Stimulated activated CD4-positive, alpha-beta T cell treated with anti-CD3 and anti-CD28 coated beads, Interleukin-2, amount 100 ng/mL, for 24 hours (primary cell): ENCODE measurements around the gene SPHK1.
A peak's percentile ranks its signal among the peaks of the same experiment; 100 is the strongest.

Experiments used
- DNase-seq, 2 donors: peaks; one replicate each; pipeline ENCODE4 v3.0.0-alpha.2; 2020

Gene SPHK1

DNA sequence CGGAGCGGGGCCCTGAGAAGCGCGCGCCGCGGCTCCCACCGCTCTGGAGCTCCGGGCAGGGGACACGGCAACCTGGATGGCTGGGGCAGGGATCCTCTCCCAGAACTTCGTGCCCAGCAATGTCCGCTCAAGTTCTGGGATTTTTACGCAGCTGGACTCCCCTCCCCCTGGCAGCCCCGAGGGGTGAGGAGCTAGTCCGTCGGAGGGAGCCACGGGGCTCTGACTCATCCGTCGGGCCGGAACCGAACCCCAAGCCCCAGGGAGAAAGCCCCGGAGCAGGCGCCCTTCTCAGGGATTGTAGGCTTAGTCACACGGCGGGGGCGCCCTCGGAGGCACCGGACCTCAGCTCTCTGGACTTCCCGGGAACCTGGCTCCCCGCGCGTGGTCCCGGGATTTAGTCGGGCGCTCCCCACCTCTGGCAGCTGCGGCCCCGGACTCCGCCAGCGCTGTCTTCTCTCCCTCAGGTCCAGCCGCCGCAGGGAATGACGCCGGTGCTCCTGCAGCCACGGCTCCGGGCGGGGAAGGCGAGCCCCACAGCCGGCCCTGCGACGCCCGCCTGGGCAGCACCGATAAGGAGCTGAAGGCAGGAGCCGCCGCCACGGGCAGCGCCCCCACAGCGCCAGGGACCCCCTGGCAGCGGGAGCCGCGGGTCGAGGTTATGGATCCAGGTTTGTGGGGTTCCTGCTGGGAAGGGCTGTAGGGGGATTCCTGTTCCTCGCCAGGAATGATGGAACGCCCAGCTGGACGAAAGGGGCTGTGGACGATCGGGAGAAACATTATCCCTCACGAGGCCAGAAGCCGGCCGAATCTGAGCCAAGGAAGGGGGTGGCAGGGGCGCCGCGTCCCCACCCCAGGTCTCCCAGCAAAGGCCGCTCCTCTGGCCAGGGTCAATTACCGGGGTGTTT lies 830 bp downstream of the SPHK1 start:
- DNase-seq, result peak; percentile 42 to 56

- peak; percentile 89 to 90 for DNase-seq
Measured at GRCh38 chr17:76385892-76386786, 1.7 kb downstream of the SPHK1 start.

DNA sequence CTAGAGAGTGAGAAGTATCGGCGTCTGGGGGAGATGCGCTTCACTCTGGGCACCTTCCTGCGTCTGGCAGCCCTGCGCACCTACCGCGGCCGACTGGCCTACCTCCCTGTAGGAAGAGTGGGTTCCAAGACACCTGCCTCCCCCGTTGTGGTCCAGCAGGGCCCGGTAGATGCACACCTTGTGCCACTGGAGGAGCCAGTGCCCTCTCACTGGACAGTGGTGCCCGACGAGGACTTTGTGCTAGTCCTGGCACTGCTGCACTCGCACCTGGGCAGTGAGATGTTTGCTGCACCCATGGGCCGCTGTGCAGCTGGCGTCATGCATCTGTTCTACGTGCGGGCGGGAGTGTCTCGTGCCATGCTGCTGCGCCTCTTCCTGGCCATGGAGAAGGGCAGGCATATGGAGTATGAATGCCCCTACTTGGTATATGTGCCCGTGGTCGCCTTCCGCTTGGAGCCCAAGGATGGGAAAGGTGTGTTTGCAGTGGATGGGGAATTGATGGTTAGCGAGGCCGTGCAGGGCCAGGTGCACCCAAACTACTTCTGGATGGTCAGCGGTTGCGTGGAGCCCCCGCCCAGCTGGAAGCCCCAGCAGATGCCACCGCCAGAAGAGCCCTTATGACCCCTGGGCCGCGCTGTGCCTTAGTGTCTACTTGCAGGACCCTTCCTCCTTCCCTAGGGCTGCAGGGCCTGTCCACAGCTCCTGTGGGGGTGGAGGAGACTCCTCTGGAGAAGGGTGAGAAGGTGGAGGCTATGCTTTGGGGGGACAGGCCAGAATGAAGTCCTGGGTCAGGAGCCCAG lies 2.8 kb downstream of the SPHK1 start:
- no peak for DNase-seq

- no peak for DNase-seq
Measured at GRCh38 chr17:76388966-76389888, 4.8 kb downstream of the SPHK1 start.

DNA sequence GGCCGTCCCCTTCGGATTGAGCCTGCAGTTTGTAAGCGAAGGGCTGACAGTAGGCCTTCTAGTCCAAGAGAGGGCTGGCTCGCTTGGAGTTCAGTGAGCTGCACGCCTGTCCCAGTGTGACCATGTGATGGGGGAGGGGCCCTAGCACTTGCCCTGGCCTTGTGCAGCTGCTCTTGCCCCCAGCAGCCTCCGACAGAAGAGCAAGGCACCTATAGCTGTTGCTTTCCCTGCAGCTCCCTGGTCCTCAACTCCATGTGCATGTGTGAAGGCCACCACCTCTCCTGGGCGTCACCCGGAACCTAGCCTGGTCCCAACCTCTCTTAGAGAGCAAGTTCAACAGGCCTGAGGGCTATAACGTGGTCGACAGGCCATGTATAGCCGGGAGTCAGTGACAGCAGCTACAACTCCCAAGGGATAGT lies 5.6 kb downstream of the SPHK1 start:
- DNase-seq, result no peak

DNA sequence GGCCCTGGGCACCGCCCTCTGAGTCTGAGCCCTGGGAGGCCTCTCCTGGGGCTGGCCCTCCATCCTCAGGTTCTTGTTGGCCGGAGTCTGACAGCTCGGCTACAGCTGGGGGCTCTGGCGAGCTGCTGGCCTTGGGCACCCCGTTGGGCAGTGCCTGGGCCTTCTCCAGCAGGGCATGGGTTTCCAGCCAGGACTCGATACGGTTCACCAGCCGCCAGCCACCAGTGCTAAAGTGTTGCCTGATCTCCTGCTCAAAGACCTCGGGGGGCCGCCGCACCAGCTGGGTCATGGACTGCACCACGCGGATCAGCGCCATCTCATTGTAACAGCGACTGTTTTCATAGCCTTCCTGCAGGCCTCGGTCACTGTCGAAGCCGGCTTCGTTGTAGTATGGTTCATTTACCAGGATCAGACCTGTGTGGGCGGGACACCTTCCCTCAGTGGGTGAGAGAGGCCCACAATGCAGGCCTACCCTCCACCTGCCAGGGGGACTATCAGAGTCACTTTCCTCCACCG lies 6.8 kb downstream of the SPHK1 start:
- DNase-seq, result no peak

- DNase-seq, result no peak
Measured at GRCh38 chr17:76394166-76394565, 9.8 kb downstream of the SPHK1 start.

DNA sequence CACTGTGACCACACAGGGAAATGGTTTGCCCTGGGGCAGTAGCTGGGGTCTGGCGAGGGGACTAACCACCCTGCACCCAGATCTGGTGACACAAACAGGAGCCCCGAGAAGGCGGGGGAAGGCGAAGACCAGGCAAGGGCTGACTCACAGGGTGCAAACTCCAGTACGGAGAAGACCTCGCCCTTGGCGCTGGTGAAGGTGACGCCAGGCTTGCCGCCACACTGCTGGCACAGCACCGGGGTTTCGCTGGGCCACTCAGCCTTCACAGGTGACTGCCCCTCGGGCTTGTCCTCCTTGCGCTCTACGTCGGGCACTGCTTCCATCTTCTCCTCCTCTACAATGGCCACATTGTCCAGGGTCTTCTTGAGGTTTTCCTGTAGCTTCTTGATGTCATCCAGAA lies 11.6 kb downstream of the SPHK1 start:
- no peak for DNase-seq

DNA sequence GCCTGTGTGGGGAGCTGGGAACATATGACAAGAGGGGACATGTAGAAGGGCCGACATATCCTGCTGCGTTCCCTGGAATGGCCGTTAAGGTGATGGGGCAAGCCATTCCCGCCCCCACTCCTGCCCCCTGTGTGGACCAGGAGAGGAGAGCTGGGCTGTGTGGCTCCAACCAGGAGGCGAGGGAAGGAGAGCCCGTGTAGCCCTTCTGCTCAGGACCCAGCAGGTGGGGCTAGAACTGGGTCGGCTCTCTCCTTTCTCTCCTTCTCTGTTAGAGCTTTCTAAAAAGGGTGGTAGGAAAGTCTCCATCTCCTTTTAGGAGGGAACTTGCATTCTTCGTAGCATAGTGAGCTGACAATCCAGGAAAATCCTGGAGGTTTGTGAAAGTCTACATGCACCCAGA lies 12.8 kb downstream of the SPHK1 start:
- DNase-seq, result no peak

GRCh38 chr17:76397687-76398522 lies 13.5 kb downstream of the SPHK1 start:
- peak; percentile 90 to 92 for DNase-seq

DNA sequence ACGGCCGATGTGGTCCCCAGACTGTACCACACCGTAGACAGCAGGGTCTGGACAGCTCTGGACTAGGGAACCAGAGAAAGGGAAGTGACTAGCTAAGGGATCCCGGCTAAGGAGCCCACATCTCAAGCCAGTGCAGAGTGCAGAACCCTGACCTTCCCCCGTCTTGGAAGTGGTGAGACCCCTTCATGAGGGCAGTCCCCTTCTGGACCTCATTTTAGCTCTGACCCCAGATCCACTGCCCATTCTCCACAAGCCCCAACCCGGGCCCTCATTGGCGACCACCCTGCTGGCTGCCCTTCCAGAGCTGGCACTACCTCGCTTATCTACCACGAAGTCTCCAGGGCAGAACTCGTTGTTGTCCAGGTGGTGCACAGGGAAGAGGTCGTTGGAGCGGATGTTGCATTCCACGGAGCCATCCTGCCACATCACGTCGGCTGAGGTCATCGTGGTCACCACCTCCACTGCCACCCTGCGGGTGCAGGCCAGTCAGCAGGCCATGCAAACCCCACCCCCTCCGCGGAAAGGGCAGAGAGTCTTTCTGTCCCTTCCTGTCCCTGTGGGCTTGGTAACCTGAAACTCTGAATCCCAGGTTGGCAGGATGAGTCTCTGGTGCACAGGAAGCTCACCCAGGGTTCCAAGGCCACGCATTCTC lies 14.2 kb downstream of the SPHK1 start:
- no peak for DNase-seq

- no peak for DNase-seq
Measured at GRCh38 chr17:76399175-76400172, 15.1 kb downstream of the SPHK1 start.

- DNase-seq, result no peak
Measured at GRCh38 chr17:76402711-76403110, 18.3 kb downstream of the SPHK1 start.

GRCh38 chr17:76404256-76404655 lies 19.8 kb downstream of the SPHK1 start:
- no peak for DNase-seq

DNA sequence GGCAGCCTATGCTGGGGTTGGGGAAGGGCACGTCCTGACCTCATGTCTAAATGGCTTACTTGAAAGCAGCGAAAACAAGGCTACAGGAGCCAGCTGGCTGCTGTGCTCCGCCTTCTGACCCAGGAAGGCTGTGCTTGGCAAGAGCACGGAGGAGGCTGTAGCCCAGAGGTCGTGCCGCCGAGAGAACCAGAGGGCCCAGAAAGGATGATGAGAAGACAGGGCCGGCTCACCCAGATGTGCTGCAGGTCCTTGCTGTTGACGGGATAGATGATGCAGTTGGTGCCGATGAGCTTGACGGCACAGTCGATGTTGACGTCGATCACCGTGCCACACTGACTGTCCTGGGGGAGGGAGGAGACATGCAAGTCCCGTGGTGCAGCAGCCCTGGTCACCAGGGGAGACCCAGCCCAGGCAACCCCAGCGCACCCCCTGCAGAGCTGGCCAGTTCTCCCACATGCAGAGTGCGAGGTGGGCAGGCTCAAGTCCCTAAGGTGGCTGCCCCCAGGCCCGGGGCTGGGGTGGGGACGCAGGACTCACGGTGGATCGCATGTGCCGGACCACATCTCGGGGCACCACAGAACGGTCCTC lies 20.7 kb downstream of the SPHK1 start:
- DNase-seq, result no peak

- DNase-seq, result no peak
Measured at GRCh38 chr17:76405607-76405966, 21.2 kb downstream of the SPHK1 start.

GRCh38 chr17:76405967-76406647 lies 21.7 kb downstream of the SPHK1 start:
- no peak for DNase-seq

DNA sequence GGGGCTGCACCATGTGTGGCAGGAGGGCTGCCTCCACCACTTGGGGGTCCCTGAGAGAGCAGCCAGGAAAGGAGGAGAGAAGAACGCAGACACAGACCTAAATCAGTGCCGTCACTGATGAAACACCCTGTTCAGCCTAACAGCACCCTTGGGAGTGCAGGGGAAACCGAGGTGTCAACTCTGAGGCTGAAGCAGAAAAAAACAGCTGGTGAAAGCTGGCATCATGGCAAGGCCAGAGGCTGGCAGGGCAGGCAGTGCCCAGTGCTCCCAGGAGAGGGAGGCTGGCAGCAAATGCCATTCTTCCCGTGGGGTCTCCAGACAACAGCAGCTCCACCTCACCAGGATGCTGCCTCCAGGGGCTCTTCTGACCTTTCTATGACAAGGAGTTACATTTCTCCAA lies 23.1 kb downstream of the SPHK1 start:
- DNase-seq, result no peak
